ENCODE measurements around the gene SAMD14. TPM values are rescaled to one million over a fixed set of nuclear protein-coding genes. Genes with fewer than 3 reads are reported as not detected.

The SAMD14 gene
- total RNA-seq, 1 donor from 2014 or later: 5.5 TPM

DNA sequence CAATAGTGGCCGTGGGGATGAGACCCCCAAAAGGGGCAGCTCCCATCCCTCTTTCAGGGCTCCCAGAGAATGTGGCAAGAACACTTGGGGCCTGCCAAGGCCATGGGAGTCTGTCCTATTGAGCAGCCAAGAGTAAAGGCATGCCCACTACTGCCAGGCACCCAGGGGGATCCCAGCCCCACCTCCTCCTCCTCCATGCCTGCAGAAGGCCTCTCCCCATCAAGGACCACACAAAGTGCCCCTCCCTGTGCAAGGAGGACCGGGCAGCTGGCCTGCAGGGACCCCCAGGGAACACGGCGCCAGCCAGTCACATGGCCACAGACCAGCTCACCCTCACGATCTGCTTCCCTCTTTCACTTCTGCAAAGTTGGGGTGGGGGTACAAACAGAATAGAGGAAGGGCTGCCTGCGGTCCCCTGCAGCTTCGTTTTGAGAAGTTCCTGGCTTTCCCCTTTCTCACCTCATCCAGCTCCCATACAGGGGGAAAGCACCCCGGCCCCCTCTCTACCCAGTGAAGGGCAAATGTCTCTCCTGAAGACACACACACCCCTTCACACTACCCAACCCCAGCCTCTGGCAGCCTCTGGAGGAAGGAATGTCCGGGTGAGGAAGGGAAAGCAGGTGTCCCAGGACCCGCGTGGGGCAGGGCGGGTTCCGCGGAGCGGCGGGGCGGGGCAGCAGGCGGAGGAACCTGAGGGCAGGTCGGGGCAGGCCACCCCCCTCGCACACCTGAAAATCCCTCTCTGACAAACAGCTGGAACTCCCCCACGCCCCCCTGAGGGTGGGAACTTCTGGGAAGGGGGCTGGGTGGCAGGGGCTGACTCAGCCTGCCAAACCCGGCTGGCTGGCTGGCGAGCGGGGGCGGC, 18.5 kb upstream of the SAMD14 start:
- DNase-seq (ENCODE audit: low spot score): peak; percentile 90

DNA sequence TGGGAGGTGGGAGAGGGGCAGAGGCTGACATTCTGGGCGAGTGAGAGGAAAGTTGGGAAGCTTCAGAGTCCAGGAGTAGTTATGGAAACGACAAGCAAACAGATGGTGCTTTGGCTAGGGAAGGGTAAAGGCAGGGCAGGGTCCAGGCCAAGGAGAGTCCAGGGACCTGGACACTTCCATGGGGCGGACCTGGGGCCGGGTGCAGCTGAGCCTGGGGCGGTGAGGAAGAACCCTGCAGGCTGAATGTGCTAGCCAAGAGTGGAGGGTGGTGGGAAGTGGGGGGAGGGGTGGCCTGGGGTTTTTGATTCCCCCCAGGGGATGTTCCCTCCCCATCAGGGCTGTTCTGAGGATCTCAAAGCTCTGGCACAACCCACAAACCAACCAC, 17.9 kb upstream of the SAMD14 start:
- no peak for DNase-seq (ENCODE audit: low spot score)

DNA sequence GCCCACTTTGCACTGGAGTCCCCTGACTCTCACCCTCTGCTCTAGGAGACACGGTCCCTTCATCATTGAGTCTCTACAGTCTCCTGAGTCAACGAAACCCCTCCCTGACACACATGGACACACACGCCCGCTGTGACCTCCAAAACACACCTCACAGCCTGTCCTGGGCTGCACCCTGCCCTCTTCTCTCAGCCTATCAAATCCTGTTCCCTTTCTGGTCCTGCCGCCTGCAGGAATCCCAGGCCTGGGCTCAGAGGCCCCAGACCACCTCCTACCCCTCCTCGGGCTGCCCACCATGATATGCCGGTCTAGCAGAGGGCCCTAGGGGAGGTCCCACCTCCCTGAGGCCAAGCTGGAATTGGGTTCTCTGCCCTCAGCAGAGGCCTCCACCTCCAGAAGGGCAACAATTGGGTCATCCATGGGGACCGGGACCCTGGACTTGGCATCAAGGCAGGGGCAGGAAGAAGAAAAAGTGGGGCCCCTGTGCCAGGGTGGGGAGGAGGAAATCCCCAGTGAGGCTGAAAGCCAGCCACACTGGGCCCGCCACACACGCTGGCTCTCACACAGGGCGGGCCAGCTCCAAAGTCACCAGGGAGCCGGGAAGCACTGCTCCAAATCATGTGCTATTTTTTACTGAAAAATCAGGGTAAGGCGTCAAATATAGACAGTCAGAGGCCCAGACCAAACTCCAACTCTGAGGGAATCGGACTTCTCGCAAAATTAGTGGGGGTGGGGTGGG, 17.1 kb upstream of the SAMD14 start:
- no peak for DNase-seq (ENCODE audit: low spot score)

DNA sequence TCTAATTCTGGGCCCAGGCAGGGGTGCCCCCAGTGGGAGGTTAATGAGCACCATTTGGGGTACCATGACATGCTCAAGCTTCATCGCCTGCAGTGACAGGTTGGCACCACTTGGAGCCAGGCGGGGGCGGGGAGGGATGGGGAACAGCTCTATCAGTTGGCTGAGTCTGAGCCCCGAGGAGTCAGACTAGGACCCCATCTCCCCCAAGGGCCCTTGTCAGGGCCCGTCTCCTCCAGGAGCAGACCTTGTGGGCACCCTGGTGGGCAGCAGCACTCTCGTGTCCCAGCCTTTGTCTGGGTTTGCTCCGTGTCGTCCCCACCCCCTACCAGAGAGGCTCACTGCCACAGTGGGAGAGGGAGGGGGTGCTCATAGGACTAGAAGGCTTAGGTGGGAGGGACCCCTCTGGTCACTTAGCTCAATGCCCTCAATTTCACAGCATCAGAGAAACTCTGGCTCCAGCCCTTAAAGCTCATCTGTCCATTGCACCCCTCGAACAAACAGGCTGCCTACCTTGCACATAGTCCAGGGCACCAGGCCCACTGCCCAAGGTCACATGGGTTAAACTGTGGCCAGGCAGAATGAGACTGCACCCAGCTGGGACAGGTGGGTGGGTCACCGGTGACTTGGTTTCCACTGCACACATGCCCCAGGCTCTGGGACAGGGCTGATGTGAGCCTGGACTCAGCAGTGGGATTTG, 16.4 kb upstream of the SAMD14 start:
- no peak for DNase-seq (ENCODE audit: low spot score)

DNA sequence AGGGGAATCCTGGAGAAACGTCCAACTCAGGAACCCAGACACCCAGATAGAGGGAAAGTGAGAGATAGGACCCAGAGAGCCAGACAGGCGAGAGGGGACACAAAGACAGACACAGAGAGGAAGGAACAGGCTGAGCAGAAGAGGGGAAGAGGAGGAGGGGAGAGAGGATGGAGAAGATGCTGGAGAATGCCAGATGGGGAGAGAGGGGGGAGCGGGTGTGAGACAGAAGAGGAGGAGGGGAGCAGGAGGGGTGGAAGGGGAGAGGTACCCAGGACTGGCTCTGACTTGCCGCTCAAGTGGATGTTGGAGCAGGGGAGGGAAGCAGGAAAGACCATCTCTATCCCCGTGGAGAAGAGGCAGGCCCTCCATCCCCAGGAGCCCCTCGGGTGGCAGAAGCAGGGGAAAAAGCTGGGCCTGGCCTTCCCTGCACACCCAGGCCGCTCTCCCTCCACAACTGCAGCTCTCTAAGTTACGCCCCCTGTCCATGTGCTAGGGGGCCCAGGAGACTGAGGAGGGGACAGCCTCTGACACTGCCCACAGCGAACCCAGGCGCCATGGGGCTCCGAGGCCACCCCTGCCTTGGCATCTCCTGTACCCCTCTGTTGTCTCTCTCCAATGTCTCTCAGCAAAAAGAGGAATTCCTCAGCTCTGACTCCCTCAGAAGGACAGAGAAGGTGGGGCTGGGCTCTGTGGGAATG, 15.7 kb upstream of the SAMD14 start:
- DNase-seq (ENCODE audit: low spot score): no peak

DNA sequence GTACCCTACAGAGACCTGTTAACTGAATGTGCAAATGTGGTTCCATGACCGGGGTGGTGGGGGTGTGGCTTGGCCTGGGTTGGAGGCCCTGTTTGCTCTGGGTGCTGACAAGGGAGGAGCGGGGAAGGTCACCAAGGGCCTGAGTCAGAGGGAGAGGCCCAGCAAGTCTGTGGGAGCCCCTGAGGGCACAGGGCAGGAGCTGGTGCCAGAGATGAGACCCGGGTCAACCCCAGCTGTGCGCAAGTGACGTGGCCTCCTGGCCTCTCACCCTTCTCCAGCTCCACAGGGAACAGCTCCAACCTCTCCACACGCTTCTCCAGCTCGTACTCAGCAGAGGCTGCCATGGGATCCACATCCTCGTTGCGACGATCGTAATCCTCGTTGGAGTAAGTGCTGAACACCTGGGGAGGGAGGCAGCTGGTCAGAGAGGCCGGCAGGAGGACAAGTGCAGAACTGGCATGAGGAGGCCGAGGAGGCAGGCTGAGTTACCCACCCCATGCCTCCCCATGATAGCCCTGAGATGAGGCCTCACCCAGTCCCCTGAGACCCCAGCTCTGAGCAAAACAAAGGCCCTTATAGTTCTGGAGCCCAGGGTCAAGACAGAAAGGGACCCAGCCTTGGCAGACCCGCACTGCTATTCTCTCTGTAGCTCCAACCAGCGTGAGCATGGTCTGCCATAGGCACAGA, 15.0 kb upstream of the SAMD14 start:
- DNase-seq (ENCODE audit: low spot score): no peak

DNA sequence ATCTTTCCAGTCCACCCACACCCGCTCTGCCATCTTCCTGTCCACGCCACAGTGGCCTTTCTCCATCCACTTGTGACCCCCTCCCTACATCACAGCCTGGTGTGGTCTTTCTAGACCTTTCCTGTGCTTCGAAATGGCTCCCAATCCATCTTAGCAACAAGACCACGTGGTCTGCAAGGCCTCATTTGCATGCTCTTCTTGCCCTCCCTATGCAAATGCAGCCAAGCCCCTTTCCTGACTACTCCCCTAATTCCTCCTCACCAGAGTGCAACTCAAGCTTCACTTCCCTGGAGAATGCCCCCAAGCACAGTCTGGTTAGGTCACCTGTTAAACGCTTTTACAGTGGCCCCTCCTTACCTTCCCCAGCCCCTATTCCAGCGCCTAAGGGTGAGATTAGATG, 14.4 kb upstream of the SAMD14 start:
- DNase-seq (ENCODE audit: low spot score): no peak

DNA sequence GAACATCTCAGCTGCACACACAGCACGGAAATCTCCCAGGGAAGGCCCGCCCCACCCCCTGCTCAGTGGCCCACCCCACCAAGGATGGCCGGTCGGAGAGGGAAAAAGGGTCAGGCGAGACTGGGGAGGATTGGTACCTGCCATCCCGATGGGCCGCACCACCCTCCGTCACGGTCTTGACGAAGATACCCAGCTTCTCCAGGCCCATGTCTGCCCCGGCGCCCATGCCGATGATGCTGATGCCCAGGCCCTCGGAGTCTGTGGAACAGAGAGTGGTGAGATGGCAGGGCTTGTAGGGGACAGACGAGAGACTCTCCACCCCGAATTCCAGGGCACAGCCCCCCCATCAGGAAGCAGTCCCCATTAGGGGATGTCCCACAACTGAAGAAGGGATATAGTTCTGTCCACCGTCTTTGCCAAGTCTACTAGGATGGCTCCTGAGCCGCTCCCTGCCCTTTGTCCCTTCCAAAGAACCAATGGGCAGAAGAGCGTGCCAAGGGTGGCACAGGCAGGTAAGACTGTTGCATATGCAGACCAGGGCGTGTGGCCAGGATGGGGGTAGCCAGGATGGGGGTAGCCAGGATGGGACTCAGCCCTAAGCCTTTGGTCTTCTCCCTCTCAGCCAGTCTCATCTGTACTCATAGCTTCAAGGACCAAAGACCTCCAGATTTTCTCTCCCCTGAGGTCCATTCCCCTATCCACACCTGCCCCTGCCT, 13.7 kb upstream of the SAMD14 start:
- DNase-seq (ENCODE audit: low spot score): no peak

DNA sequence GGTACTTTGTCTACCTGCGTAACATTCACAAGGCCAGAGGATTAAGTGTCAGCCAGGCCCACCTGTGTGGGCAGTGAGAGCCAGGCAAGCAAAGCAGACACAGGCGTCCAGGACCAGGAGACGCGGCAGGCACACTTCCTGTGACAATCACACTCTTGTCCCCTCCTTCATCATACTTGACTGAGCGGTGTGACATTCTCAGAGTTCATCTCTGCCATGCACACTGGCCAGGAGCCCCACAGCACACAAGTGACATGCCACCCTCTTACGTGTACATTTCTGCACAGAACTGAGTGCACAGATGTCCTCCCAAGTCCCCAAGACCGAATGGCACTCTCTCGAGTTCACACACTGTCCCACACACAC, 11.8 kb upstream of the SAMD14 start:
- no peak for DNase-seq (ENCODE audit: low spot score)

DNA sequence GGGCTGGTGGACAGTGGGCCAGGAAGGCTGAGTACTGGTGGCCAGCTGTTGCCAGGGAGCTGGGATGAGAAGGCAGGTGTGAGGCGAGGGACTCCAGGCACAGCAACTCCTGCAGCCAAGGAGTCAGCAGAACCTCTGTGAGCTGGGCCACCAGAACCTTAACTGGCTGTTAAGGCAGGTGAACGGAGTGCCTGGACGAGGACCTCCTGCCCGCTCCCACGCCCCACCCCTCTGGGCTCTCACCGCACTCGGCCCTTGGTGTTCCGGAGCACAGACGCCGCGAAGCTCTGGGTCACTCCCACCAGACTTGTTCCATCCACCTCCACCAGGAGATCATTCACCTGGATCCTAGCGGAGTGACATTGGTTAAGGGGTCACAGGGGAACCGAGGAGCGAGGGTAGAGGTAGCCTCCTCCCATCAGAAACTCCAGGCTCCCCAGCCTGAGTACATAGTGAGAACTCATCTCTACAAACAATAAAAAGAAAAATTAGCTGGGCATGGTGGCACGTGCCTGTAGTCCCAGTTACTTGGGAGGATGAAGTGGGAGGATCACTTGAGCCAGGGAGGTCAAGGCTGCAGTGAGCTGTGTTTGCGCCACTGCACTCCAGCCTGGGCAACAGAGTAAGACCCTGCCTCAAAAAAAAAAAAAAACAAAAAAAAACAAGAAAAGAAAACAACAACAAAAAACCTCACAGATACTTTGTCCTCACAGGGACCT, 11.2 kb upstream of the SAMD14 start:
- DNase-seq (ENCODE audit: low spot score): no peak

DNA sequence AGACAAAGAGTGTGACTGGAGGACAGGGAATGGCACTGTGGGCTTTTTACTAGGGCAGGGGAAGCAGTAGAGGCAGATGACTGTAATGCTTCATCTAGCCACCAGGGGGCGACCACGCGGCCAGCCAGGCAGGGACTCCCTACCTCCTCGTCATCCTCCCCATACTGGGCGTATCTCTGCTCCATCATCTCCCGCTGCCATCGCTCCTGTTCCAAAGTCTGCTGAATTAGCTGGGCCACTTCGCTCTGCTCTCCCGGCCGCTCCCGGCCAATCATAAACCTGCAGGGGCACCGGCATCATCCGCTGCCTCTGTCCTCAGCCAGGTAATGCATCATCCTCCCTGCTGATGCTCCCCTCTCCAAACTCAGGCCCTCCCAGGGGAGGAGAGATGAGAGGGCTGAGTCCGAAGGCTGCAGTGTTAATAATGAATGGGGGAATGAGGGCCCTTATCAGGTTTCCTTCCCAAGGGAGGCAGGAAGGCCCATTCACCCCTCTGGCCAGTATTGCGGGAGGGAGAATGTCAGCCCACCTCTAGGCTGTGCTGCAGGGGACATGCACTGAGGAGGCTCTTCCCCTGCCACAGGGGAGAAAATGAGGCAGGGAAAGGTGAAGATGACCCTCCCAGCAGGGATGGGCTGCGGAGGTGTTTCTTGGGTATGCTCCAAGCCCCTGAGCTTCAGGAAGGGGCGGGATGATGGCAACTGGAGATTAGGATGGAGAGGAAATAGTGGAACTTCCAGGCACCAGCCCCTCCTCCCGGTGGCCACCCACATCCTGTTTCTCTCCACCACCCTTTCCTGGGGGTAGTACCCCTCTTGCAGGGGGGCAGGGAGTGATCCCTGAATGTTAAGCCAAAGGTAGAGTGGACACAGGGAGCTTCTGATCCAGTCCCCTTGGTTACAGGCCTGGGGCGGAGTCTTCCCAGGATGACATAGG, 10.3 kb upstream of the SAMD14 start:
- DNase-seq (ENCODE audit: low spot score): peak; percentile 80

DNA sequence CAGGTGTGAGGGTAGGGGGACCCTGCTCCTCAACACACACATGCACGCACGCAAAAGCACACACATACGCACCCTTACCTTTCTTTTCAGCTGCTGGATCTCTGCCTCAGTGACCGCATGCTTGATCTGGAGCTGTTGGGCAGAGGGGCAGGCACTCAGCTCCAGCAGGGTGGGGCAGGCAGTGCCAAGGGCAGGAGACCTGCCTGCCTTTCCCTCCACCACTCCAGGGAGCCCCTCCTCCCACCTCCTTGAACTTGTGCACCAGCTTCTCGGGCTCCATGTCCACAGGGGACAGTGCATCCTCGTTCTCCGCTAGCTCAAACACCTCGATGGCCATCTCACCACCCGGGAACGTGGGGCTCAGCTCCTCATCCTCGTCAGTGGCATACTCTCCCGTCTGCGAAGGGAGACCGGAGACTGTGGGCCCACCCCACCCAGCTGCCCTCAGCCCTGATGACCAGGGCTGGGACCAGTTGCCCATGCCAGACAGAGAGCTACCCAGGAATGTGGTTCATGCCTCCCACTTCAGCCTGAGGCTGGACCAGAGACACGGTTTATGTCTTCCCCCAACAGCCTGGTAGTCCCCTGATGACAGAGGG, 9.3 kb upstream of the SAMD14 start:
- DNase-seq (ENCODE audit: low spot score): no peak

DNA sequence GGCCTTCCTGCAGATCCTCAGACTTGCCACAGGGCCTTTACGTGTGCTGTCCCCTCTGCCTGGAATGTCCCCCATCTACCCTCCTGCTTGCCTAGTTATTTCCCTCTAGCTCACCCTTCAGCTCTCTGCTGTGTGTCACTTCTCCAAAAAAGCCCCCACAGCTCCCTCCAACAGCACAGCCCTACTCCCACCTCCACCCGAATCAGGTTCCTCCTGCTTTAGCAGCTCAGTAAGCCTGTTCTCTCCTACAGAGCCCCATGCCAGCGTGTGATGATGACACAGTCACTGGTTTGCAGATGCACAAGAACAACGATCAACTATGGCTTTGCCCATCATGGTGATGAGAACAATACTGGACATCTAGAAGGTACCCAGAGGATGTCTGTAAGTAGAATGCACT, 7.1 kb upstream of the SAMD14 start:
- DNase-seq (ENCODE audit: low spot score): no peak

DNA sequence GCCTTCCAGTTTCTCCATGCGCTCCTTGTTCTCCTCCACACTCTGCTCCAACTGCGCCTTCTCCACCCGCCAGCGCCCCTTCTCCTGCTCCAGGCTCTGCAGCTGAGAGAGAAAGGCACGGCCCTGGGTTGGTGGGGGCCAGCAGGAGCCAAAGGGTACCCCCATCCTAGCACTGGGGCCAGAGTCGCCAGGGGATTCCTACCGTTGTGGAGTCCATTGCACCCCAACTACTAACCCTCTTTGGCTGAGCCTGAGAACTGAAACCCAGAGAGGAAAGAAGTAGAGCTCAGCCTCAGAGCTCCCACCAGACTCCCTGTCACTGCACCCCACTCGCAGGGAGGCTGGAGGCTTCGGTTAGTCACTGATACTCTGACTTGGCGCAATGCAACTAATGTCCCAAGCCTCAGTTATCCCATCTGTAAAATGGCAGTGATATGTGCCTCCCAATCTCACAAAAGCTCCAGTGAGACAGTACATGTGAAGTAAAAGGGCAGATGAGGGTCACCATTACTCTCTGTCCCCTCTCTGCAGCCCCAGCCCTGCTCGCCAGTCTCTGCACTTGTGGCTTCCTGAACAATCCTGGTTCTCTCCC, 6.2 kb upstream of the SAMD14 start:
- DNase-seq (ENCODE audit: low spot score): no peak

DNA sequence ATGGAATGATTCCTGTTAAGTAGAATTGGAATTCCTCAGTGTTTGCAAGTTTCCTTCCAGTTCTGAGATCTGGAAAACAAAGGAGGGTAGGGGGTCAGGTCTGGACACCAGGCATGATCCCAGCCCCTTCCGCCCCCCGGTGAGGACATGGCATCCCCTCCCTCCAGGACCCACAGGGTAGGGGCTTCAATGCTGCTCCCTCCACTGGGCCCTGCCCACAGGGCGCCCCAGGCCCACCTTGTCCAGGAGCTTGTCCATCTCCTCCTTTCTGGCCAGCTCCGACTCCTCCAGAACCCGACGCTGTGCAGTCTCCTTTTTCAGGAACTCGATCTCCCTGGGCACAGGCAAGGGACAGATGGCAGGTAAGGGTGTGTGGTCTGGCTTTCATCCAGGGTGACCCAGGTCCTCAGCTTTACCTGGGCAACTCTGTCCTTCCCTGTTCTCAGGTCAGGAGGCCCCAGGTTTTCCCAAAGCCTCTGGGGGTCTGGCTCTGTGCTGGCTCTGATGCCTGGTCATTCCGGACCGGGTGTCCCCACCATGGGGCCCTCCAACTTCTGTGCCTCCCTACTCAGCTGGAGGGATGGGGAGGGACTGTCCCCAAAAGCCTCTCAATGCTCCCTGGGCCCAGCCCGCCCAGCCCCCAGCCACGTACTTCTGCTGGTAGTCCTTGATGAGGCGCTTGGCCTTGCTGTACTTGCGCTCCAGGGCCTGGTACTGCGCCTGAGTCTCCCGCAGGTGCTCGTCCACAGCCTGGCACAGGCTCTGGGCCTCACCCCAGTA, 5.5 kb upstream of the SAMD14 start:
- DNase-seq (ENCODE audit: low spot score): no peak

DNA sequence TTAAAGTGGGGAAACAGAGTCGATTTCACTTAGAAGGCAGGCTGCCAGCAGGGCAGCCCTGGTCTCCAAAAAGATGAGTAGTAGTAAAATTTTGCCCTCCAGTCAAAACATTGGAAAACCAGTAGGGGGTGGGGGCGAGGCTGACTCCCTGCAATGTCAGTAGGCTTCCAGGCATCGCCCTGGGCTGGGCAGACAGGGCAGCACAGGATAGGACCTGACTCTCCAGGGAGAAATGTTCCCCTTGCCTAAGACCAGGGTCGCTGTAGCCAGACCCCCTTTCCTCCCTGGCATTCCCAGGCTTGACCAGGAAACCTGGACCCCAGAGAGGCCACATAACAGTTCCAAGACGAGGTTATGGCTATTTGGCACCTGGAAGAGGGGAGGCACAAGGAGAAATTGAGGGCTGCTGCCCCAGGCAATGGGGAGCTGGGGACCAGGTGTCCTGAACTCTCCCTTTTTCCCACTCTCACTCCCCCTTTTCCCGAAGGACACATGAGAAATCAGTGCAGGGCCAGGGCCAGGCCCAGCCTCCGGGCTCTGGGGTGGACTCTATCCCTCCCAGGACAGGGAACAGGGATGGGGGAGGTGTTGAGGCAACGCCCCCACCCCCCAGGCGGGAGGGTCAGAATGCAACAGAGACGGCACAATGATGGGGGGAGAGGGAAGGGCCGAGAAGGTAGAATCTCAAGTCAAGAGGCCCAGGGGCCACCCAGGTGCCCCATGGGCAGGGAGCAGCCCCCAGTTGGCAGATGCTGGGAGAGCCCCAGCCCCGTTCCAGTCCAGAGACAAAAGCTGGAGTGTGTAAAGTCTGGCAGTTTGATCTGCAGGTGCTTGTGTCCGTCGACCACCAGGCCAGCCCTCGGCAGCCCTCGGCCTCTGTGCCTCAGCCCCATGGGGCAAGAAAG, 4.5 kb upstream of the SAMD14 start:
- no peak for DNase-seq (ENCODE audit: low spot score)

DNA sequence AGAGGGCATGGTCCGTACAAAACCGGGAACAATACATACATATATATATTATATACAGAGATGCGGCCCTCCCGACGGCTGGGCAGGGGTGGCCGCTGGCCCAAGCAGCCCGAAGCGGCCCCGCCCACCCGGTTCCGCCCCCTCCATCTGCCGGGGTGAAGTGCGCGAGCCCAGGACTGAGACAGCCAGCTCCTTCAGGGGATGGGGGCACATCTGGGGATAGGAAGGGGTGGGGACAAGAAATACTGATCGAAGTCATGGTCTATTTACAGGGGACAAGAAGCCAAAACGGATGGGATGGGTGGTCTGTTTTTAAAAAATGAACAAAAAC, 3.8 kb upstream of the SAMD14 start:
- no peak for DNase-seq (ENCODE audit: low spot score)

Measured in ureter (tissue), 1 donor.